ENCODE measurements around the gene ADGRG2. TPM values are rescaled to one million over a fixed set of nuclear protein-coding genes. Genes with fewer than 3 reads are reported as not detected.

Gene ADGRG2
- total RNA-seq, 1 experiment from 2014 or later, result not detected

DNA sequence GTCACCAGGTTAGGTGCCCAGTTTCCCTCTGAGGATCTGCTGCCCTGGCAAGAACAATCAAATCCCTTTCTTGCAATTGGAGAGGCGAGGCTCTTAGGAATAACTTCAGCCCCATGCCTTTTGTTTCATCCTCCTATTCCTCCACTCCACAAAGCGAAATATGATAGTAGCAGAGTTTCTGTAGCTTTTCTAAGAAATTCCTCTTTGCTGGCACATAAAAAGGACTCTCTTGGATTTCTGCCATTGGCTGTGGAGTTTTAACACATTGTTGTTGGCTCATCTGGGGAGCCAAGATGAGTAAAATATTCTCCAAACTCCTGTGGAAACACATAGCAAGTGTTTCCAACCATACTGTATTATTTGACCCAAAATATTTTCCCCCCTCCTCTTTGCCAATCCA is 11.0 kb upstream of the ADGRG2 start:
- POLR2A ChIA-PET, result no interaction called here
- TF ChIP-seq POLR2AphosphoS5 (IDR thresholded peaks at IDR 0.05; ENCODE audit: low read depth, low read length) (no peak), FOSL1 (IDR thresholded peaks at IDR 0.05; ENCODE audit: low read depth) (no peak), TCF7L2 (IDR thresholded peaks at IDR 0.05; ENCODE audit: borderline replicate concordance, extremely low read depth, insufficient read depth, insufficient read length) (no peak), RAD21 (IDR thresholded peaks at IDR 0.05; ENCODE audit: low read depth) (no peak), ZNF274 (IDR thresholded peaks at IDR 0.05; ENCODE audit: low read depth, low read length) (no peak), SRF (IDR thresholded peaks at IDR 0.05; ENCODE audit: low read depth) (no peak), CTCF (IDR thresholded peaks at IDR 0.05 in 2 of 3, conservative IDR thresholded peaks at IDR 0.05 in 1 of 3; ENCODE audit: borderline replicate concordance in 1 of 3, insufficient read depth in 1 of 3, low read depth in 2 of 3, low read length in 2 of 3) (no peak), CBX3 (IDR thresholded peaks at IDR 0.05; ENCODE audit: low read depth) (no peak), EZH2 (IDR thresholded peaks at IDR 0.05) (no peak), MAX (IDR thresholded peaks at IDR 0.05) (no peak)
- RAD21 ChIA-PET (ENCODE audit: low non-redundant PET in 1 of 2, low total read pairs in 2 of 2, uncharacterized antibody in 2 of 2, unreplicated experiment in 2 of 2), result no interaction called here

More for the DNA sequence above, 11.0 kb upstream of the ADGRG2 start:
- Histone ChIP-seq H3K9me3 (ENCODE audit: control insufficient read depth in 1 of 2, insufficient read depth in 1 of 2, low read depth in 1 of 2, low read length in 2 of 2) (no peaks in the 10 kb centered on the region), H3K27ac (ENCODE audit: low read depth, low read length) (no peak overlapping the region), H3K9me2 (ENCODE audit: insufficient read depth) (no peaks in the 10 kb centered on the region), H3K36me3 (ENCODE audit: control insufficient read depth in 1 of 2, insufficient read depth in 2 of 2, low read length in 2 of 2) (no peaks in the 10 kb centered on the region), H3K79me2 (ENCODE audit: insufficient read depth, low read length) (no peaks in the 10 kb centered on the region), H3K9ac (ENCODE audit: low read length) (no peak overlapping the region), H3K4me3 (replicated peaks in 1 of 2; ENCODE audit: low read depth in 1 of 2, low read length in 2 of 2) (no peak overlapping the region), H3K4me2 (ENCODE audit: low read length) (no peak overlapping the region), H3K4me1 (ENCODE audit: control insufficient read depth in 1 of 2, insufficient read depth in 2 of 2, low read length in 2 of 2) (no peaks in the 10 kb centered on the region), H4K20me1 (ENCODE audit: insufficient read depth) (no peaks in the 10 kb centered on the region), H2AFZ (ENCODE audit: low read depth, low read length, poor library complexity, severe bottlenecking) (no peak overlapping the region), H3K27me3 (ENCODE audit: insufficient read depth, low read length) (no peaks in the 10 kb centered on the region)
- no TSS peak for BruUV-seq (replicated peaks)
- intact Hi-C loops (cut with micrococcal nuclease), result no loop called here
- CTCF ChIA-PET, result no interaction called here
- ATAC-seq (no peak), DNase-seq (ENCODE audit: low read depth, low spot score) (no peak)

Data from HCT116 (cell line).